ELR (cell line): Measurements from ENCODE around the gene CTSW.

Experiments
- DNase-seq: peaks from one replicate; pipeline ENCODE4 v3.0.0-alpha.2; 2015; ENCODE audit warnings: low read depth

The CTSW gene

GRCh38 chr11:65855927-65856363 is 23.7 kb upstream of the CTSW start:
- no peak for DNase-seq

- peak; percentile 74 for DNase-seq
Observed at GRCh38 chr11:65856689-65857499, 22.7 kb upstream of the CTSW start.

DNA sequence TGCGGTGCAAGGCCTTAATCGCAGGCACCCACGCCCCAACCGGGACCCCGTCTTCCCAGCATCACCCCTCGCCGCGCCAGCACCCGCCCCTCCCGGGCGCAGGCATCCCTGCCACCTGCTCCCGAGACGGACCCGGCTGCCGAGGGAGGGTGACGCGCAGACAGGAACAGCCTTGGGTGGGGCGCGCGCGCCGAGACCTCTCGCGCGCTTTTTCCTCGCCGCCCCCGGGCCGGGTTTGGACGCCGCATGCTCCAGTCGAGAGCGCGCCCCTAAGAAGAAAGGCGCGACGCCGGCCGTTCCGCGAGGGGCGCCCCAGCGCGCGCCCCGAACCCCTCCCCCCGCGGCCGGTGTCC is 22.2 kb upstream of the CTSW start:
- no peak for DNase-seq

GRCh38 chr11:65857853-65858680 is 21.6 kb upstream of the CTSW start, which contains the start of gene CFL1:
Gene CFL1, minus strand, starts transcription at chr11:65858180. Its CDS starts 81 bp downstream, at chr11:65858099.
- DNase-seq: peak; percentile 98

GRCh38 chr11:65858681-65859087 is 21.0 kb upstream of the CTSW start:
- DNase-seq: peak; percentile 44

DNA sequence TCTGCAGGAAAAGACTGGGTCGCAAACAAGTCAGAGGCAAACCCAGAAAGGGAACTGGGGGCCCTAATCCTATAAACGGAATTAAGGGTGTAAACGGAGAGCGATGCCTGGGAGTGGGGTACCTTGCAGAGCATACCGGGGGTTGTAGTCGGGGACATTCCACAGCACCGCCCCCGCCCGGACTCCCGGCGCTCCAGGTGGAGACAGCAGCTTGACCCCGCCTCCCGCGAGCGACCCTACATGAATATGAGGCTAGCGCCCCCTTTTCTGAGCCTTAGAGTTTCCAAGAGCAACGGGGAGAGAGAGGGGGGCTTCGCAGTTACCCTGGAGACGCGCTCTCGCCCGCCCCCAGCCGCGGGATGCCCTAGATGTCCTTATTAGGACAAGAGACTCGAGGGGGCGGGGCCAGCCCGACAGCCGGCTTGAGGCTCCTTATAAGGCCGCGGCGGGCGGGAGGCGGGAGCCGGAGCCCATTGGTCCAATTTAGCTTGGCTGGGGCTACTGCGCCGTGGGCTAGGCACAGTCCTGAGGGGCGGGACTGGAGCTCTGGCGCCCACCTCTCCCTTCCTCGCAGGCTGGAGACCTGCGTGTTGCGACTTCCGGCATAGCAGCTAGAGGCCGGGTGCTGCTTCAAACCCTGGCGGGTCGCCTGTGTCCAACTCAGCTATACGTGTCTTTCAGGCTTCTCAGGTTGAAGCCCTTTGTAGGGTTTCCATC is 20.4 kb upstream of the CTSW start:
- peak; percentile 98 for DNase-seq

DNA sequence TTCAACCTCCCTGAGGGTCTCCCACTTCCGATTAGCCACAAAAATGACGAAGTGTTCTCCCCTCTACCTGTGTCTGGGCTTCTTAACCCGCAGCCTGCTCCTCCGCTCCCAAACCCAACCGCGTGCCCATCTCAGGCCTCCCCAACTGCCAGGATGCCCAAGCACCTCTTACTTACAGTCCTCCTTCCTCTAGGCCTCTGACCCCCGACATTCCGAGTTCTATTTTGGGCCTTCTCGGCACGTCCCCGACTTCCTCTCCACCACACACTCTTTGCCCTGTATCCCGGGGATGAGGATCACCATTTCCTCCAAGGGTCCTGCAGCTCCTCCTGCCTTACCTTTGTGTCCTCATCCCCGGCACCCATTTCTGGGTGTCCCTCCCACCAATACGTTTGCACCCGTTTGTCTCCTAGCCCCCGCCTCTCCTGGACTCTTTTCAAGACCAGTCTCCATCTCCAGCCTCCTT is 19.8 kb upstream of the CTSW start:
- no peak for DNase-seq

- DNase-seq: peak; percentile 100
Observed at GRCh38 chr11:65860278-65861164, 19.1 kb upstream of the CTSW start, which contains the start of gene MUS81. Gene MUS81, plus strand, starts transcription at chr11:65860433. Its CDS starts 321 bp downstream, at chr11:65860754.

DNA sequence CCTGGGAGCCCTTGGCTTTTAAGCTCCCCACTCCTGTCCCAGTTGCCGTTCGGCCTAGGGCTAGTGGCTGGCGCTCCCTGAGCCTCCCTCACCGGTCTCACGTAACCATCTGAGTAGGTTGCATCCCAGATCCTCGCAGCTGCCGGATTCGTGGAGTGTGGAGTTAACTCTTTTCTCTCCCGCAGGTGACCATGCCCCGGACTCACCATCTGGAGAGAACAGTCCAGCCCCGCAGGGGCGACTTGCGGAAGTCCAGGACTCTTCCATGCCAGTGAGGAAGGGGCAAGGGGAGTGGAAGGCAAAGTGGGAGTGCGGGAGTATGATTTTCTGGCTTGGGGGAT is 18.5 kb upstream of the CTSW start:
- DNase-seq: no peak

DNA sequence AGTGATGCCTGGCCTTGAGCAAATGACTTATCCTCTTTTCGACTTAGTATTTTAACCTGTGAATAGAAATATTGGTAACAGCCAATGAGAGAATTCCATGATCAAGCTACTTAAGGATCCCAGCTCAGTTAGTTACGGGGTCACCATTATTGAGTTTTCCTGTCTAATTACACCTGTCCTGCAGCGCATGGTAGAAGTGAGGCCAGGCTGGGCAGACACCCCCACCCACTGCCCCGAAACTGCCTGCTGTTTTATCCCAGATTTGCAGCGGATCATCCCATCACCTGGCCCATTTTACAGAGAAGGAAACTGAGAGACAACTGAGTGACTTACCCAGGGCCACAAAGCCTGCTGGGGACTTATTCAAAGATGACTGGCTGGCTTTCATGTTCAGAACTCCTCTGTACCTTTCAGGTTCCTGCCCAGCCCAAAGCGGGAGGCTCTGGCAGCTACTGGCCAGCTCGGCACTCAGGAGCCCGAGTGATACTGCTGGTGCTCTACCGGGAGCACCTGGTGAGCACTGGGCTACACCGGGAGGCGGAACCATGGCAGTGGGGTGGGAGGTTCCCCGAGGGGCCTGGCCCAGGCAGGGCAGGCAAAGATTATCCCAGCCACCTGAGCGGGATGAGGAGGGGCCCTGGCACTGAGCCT is 18.0 kb upstream of the CTSW start:
- DNase-seq: no peak

DNA sequence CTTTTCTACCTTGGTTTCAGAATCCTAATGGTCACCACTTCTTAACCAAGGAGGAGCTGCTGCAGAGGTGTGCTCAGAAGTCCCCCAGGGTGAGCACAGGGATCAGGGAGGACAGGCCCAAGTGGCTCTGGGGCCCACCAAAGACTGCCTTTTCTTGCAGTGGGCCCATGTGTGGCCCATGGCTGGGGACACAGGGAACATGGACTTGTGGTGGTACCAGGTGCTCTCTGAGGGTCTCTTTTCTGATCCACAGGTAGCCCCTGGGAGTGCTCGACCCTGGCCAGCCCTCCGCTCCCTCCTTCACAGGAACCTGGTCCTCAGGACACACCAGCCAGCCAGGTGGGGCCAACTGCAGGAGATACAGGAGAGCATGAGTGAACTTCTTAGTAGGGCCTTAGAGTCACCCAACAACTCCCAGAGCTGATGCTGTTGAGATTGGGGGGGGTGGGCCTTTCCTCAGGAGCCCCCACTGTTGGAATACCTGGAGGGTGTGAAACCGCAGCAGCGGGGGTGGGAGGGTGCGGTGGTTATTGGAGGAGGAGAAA is 17.4 kb upstream of the CTSW start:
- no peak for DNase-seq

DNA sequence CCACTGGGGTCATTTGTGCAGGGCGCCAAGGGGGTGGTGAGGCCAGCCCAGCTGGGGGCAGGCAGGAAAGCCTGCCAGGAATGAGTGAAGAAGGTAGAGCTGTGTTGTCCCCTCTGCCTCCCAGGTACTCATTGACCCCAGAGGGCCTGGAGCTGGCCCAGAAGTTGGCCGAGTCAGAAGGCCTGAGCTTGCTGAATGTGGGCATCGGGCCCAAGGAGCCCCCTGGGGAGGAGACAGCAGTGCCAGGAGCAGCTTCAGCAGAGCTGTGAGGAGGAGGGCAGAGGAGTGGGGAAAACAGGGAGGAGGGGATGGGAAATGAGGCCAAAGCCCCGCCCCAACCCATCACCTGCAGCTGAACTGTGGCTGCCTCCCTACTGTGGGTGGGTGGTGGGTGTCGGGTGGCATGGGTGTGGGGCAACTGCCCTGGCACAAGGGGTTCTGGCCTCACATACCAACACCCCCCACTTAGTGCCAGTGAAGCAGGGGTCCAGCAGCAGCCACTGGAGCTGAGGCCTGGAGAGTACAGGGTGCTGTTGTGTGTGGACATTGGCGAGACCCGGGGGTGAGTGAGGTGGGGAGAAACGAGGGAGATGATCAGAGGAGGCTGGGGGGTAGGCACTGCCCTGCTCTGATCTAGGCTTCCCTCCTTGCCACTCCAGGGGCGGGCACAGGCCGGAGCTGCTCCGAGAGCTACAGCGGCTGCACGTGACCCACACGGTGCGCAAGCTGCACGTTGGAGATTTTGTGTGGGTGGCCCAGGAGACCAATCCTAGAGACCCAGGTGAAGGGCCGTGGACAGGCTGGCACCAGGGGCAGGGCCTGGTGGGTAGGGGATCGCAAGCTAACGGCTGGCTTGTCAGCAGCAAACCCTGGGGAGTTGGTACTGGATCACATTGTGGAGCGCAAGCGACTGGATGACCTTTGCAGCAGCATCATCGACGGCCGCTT is 16.4 kb upstream of the CTSW start:
- no peak for DNase-seq

DNA sequence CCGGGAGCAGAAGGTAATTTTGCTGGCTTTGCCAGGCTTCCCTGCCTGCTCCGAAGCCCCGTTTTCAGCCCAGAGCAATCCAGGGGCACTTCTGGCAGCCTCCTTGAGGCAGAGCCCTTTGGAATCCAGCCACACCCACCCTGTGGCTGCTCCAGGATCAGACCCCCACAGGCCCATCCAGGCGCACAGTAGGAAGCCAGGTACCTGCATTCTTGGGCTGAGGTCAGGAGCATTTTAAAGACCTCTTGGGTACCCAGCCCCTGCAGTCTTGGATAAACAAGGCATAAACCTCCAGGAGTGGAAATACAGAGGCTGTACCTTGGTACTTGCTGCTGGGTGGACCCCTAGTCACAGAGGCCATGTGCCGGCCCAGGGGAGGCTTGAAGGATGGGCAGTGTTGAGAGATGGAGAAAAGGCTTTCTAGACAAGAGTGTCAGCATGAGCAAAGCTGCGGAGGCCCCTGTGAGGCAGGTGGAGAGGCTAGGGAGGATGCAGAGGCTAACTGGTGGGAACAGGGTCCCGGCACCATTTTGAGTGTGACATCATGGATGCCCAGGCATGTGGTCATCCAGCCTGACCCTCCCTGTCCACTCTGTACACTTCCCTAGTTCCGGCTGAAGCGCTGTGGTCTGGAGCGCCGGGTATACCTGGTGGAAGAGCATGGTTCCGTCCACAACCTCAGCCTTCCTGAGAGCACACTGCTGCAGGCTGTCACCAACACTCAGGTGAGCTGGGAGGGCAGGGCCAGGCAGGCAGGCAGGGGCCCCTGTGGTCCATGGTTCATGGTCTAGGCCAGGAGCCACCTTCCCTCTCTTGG is 15.5 kb upstream of the CTSW start:
- DNase-seq: no peak

DNA sequence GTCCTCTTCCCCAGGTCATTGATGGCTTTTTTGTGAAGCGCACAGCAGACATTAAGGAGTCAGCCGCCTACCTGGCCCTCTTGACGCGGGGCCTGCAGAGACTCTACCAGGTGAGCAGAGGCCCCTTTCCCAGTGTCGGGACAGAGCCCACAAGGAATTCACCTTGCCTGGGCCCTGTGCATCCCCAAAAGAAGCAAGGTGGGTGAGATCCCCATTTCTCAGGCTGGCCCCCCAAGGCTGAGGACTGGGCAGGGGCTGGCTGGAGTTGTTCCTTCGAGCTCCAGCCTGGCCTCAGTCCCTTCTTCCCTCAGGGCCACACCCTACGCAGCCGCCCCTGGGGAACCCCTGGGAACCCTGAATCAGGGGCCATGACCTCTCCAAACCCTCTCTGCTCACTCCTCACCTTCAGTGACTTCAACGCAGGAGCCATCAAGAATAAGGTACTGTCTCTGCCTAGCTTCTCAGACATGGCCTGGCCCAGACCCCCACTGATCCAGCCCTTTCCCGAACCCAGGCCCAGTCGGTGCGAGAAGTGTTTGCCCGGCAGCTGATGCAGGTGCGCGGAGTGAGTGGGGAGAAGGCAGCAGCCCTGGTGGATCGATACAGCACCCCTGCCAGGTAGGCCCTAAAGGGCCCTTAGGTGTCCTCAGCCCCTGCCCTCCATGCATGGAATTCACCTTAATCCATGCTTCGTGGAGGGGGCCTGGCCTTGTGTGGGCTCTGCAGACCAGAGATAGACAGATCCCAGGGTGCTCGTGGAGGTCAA is 14.7 kb upstream of the CTSW start:
- DNase-seq: no peak

DNA sequence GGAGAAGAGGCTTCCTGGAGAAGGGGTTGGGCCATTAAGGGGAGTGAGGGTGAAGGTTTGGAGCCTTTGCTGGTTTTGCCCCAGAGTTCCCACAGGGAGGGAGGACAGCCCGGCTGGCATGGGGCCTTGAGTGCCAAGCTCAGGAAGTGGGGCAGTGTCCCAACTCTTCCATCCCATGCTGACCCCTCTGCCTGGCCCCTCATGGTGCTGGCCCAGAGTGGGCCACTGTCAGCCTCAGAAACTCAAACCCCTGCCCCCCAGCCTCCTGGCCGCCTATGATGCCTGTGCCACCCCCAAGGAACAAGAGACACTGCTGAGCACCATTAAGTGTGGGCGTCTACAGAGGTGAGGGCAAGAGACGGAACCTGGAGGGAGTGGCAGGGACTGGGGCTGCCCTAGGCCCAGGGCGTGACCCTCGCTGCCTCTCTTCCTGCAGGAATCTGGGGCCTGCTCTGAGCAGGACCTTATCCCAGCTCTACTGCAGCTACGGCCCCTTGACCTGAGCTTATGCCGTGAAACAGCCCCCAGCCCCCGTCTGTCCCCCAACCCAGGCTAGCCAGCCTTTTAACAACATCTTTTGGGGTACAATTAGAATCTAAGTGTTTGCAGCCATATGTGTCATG is 14.0 kb upstream of the CTSW start:
- no peak for DNase-seq

DNA sequence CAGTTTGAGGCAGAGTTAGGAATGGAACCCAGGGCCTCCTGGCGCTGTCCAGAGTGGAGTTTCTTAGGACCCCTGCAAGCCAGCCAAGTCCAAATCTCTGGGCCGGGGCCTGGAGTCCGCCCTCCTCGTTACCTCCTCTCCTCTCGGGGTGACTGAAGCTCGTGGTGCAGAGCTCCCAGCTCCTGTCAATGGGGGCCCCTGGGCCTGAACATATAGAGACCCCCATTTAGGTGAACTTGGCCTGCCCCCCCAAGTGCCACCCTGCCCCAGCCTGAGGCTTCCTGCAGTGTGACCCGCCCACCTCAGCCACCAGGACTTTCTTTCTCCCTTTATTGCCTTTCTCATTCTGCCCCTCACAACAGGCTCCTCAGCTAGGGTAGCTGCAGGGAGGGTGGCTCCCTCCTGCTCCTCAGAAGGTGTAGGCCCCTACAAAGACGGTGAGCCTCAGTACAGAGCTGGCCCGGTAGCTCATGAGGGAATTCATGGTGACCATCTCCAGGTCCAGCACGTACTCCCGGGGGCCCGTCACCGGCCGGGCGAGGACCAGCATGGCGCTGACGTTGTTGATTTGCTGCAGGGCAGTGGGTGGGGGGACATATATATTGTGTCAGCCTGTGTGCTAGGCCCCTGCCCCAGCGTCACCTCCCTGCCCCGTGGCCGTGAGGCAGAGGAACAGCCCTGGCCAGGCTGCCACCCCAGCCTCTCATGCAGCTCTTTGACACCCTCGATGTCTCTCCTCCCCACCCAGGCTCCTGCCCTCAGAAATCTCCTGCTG is 12.9 kb upstream of the CTSW start:
- no peak for DNase-seq
